WTC11 (cell line): ENCODE measurements around the gene LAMP1. TPM values are rescaled to one million over a fixed set of nuclear protein-coding genes. Genes with fewer than 3 reads are reported as not detected.

ENCODE experiments used
- ATAC-seq: fragments of 200-7000 bp; cut with Tn5 transposase; 2 replicates; pipeline ENCODE4 v1.10.0; 2021; ENCODE audit warnings: mild to moderate bottlenecking, moderate library complexity
- Bru-seq: library from RNA; stranded (reverse); fragments of 400-500 nt; gene quantifications from one replicate; lab custom pipeline; 2021; lab: Mats Ljungman, UMichigan
- CTCF ChIA-PET: fragments of 300-600 bp; sonication (Branson Sonifier 250); formaldehyde crosslinking; loops from one replicate; lab custom pipeline; 2021; ENCODE audit warnings: antibody characterized with exemption; lab: Charles Lee
- POLR2A ChIA-PET: fragments of 350-600 bp; sonication (Branson Sonifier 250); formaldehyde crosslinking; loops from one replicate; lab custom pipeline; 2021; ENCODE audit warnings: antibody characterized with exemption; lab: Charles Lee
- DNase-seq: peaks from one replicate; pipeline ENCODE4 v3.0.0; 2021; ENCODE audit warnings: low spot score
- H3K27ac Mint-ChIP-seq: 2 replicates; pipeline ENCODE4 v1.8.0; 2021; ENCODE audit warnings: mixed read lengths
- H3K27me3 Mint-ChIP-seq: 2 replicates; pipeline ENCODE4 v1.8.0; 2021; ENCODE audit warnings: low read depth, mild to moderate bottlenecking, moderate library complexity, mixed read lengths
- H3K36me3 Mint-ChIP-seq: 2 replicates; pipeline ENCODE4 v1.8.0; 2021; ENCODE audit warnings: mixed read lengths
- H3K4me1 Mint-ChIP-seq: 2 replicates; pipeline ENCODE4 v1.8.0; 2022; ENCODE audit warnings: mixed read lengths
- H3K4me3 Mint-ChIP-seq: 2 replicates; pipeline ENCODE4 v1.8.0; 2021; ENCODE audit warnings: mild to moderate bottlenecking, moderate library complexity, mixed read lengths
- H3K9me3 Mint-ChIP-seq: 2 replicates; pipeline ENCODE4 v1.8.0; 2021; ENCODE audit warnings: mixed read lengths
- ATF1 ChIP-seq: sonication (generic); formaldehyde crosslinking; IDR thresholded peaks from 2 replicates; pipeline ENCODE4 v1.8.1; 2023; ENCODE audit warnings: mild to moderate bottlenecking, moderate library complexity, missing genetic modification reagents
- ATF6 ChIP-seq: sonication (generic); formaldehyde crosslinking; IDR thresholded peaks from 2 replicates; pipeline ENCODE4 v1.8.1; 2023; ENCODE audit warnings: mild to moderate bottlenecking, missing genetic modification reagents
- CBFB ChIP-seq: sonication (generic); formaldehyde crosslinking; IDR thresholded peaks from 2 replicates; pipeline ENCODE4 v1.8.1; 2022; ENCODE audit warnings: mild to moderate bottlenecking, low read depth, missing genetic modification reagents
- CREB1 ChIP-seq: sonication (generic); formaldehyde crosslinking; IDR thresholded peaks from 2 replicates; pipeline ENCODE4 v1.8.0; 2023; ENCODE audit warnings: mild to moderate bottlenecking, missing genetic modification reagents
- E2F5 ChIP-seq: sonication (generic); formaldehyde crosslinking; IDR thresholded peaks from 2 replicates; pipeline ENCODE4 v1.8.1; 2022; ENCODE audit warnings: mild to moderate bottlenecking, moderate library complexity, missing genetic modification reagents
- EMX1 ChIP-seq: fragments of 250-450 bp; sonication (Bioruptor Pico); IDR thresholded peaks from 2 replicates; pipeline ENCODE4 v1.8.0; 2021; ENCODE audit warnings: mild to moderate bottlenecking
- ESRRA ChIP-seq: sonication (generic); formaldehyde crosslinking; IDR thresholded peaks from 2 replicates; pipeline ENCODE4 v1.8.1; 2022; ENCODE audit warnings: mild to moderate bottlenecking, missing genetic modification reagents, borderline replicate concordance
- ETV6 ChIP-seq: sonication (generic); formaldehyde crosslinking; IDR thresholded peaks from 2 replicates; pipeline ENCODE4 v1.8.1; 2022; ENCODE audit warnings: mild to moderate bottlenecking, missing genetic modification reagents
- FOXJ3 ChIP-seq: sonication (generic); formaldehyde crosslinking; IDR thresholded peaks from 2 replicates; pipeline ENCODE4 v1.9.0; 2021; ENCODE audit warnings: missing genetic modification reagents, mild to moderate bottlenecking, borderline replicate concordance
- GTF2I ChIP-seq: fragments of 250-450 bp; sonication (Bioruptor Pico); conservative IDR thresholded peaks from 2 replicates; pipeline ENCODE4 v1.4.0; 2021; ENCODE audit warnings: mild to moderate bottlenecking
- JAZF1 ChIP-seq: fragments of 250-450 bp; sonication (Bioruptor Pico); IDR thresholded peaks from 2 replicates; pipeline ENCODE4 v1.9.0; 2021; ENCODE audit warnings: moderate library complexity, mild to moderate bottlenecking, inconsistent platforms
- JUN ChIP-seq: sonication (generic); formaldehyde crosslinking; IDR thresholded peaks from 2 replicates; pipeline ENCODE4 v1.8.0; 2023; ENCODE audit warnings: mild to moderate bottlenecking, missing genetic modification reagents
- MAX ChIP-seq: sonication (generic); formaldehyde crosslinking; IDR thresholded peaks from 2 replicates; pipeline ENCODE4 v1.8.0; 2022; ENCODE audit warnings: mild to moderate bottlenecking, missing genetic modification reagents
- NFATC4 ChIP-seq: fragments of 250-450 bp; sonication (Bioruptor Pico); IDR thresholded peaks from 2 replicates; pipeline ENCODE4 v1.9.0; 2021; ENCODE audit warnings: mild to moderate bottlenecking
- NR2C2 ChIP-seq: sonication (generic); formaldehyde crosslinking; IDR thresholded peaks from 2 replicates; pipeline ENCODE4 v1.8.0; 2022; ENCODE audit warnings: mild to moderate bottlenecking, missing genetic modification reagents
- RELA ChIP-seq: sonication (generic); formaldehyde crosslinking; IDR thresholded peaks from 2 replicates; pipeline ENCODE4 v1.8.1; 2022; ENCODE audit warnings: missing genetic modification reagents, mild to moderate bottlenecking, borderline replicate concordance
- TCF7 ChIP-seq: sonication (generic); formaldehyde crosslinking; IDR thresholded peaks from 2 replicates; pipeline ENCODE4 v1.8.0; 2022; ENCODE audit warnings: mild to moderate bottlenecking, low read depth, missing genetic modification reagents, moderate library complexity
- TEAD4 ChIP-seq: sonication (generic); formaldehyde crosslinking; IDR thresholded peaks from 2 replicates; pipeline ENCODE4 v1.8.0; 2022; ENCODE audit warnings: mild to moderate bottlenecking, missing genetic modification reagents
- ZBTB21 ChIP-seq: sonication (generic); formaldehyde crosslinking; IDR thresholded peaks from 2 replicates; pipeline ENCODE4 v1.8.1; 2023; ENCODE audit warnings: mild to moderate bottlenecking, missing genetic modification reagents, borderline replicate concordance
- ZNF121 ChIP-seq: sonication (generic); formaldehyde crosslinking; IDR thresholded peaks from 2 replicates; pipeline ENCODE4 v1.8.0; 2023; ENCODE audit warnings: missing genetic modification reagents
- ZNF232 ChIP-seq: sonication (generic); formaldehyde crosslinking; IDR thresholded peaks from 2 replicates; pipeline ENCODE4 v1.8.0; 2022; ENCODE audit warnings: mild to moderate bottlenecking, missing genetic modification reagents
- ZNF317 ChIP-seq: sonication (generic); formaldehyde crosslinking; IDR thresholded peaks from 2 replicates; pipeline ENCODE4 v1.8.1; 2023; ENCODE audit warnings: low read depth, mild to moderate bottlenecking, moderate library complexity, missing genetic modification reagents, borderline replicate concordance
- ZNF396 ChIP-seq: fragments of 250-450 bp; sonication (Bioruptor Pico); IDR thresholded peaks from 2 replicates; pipeline ENCODE4 v1.8.0; 2021; ENCODE audit warnings: mild to moderate bottlenecking, moderate library complexity, borderline replicate concordance
- ZNF671 ChIP-seq: fragments of 250-450 bp; sonication (Bioruptor Pico); IDR thresholded peaks from 2 replicates; pipeline ENCODE4 v1.8.0; 2021; ENCODE audit warnings: mild to moderate bottlenecking
- long read RNA-seq, 3 experiments: library from RNA in 1 of 3; library from capped mRNA in 1 of 3; library from polyadenylated mRNA in 1 of 3; unstranded in 2 of 3; stranded (forward) in 1 of 3; transcript quantifications; one replicate each; pipeline ENCODE4 v2.0.0, GENCODE V29; 2021
- total RNA-seq: library from RNA; stranded (reverse); gene quantifications from 3 replicates; pipeline ENCODE4 v1.2.3, GENCODE V29; 2021
- TF ChIP-seq, protein P1 (sequence below): fragments of 250-450 bp; sonication (Bioruptor Pico); conservative IDR thresholded peaks from 2 replicates; pipeline ENCODE4 v1.9.0; 2021; ENCODE audit warnings: mild to moderate bottlenecking
- TF ChIP-seq, protein P2 (sequence below): sonication (generic); formaldehyde crosslinking; IDR thresholded peaks from 2 replicates; pipeline ENCODE4 v1.8.1; 2023; ENCODE audit warnings: mild to moderate bottlenecking, moderate library complexity, missing genetic modification reagents
- TF ChIP-seq, protein P3 (sequence below): fragments of 250-450 bp; sonication (Bioruptor Pico); IDR thresholded peaks from 2 replicates; pipeline ENCODE4 v1.9.0; 2021; ENCODE audit warnings: mild to moderate bottlenecking, borderline replicate concordance

The LAMP1 gene
- total RNA-seq: 135 to 150 TPM (median 140 TPM) in 3 replicates
- percentile 67 among the genes with signal in this experiment for Bru-seq, nascent RNA
- long read RNA-seq, experiment 1, transcript LAMP1-201 (9 exons, 2,699 nt): major isoform, 448 of 535 reads
- long read RNA-seq, experiment 1, partial matches to known transcripts: 45 of 535 reads
- long read RNA-seq, experiment 1, other reads (novel, unspliced or antisense): 42 of 535 reads
- long read RNA-seq, experiment 2, transcript LAMP1-201 (9 exons, 2,699 nt): major isoform, 144 of 252 reads
- long read RNA-seq, experiment 2, partial matches to known transcripts: 89 of 252 reads
- long read RNA-seq, experiment 2, other reads (novel, unspliced or antisense): 19 of 252 reads
- long read RNA-seq, experiment 3, partial matches to known transcripts: 0 of 21 reads
- long read RNA-seq, experiment 3, other reads (novel, unspliced or antisense): 21 of 21 reads

GRCh38 chr13:113296823-113297369, at the start of gene LAMP1:
Gene LAMP1, plus strand, starts transcription at chr13:113297239. Its CDS starts 196 bp downstream, at chr13:113297435.
- Mint-ChIP-seq H3K4me1 (peaks cover 25% of the 10 kb centered on the region), H3K4me3 (peak within 1 kb of the TSS; percentile 94), H3K36me3 (no peaks in the 10 kb centered on the region; the same call in 1 of the 2 replicates), H3K9me3 (no peaks in the 10 kb centered on the region), H3K27ac (peak within 1 kb of the TSS; percentile 99), H3K27me3 (peaks cover 28% of the 10 kb centered on the region)
- DNase-seq (peak; percentile 98), ATAC-seq (peak; percentile 81)
- ChIA-PET CTCF (no interaction called here), POLR2A (no interaction called here)
- TF ChIP-seq ZNF396 (no peak), RELA (CRISPR knock-in tag) (peak; percentile 98), NFATC4 (CRISPR knock-in tag) (no peak), ATF6 (CRISPR knock-in tag) (no peak), EMX1 (CRISPR knock-in tag) (0 out of 2 replicates have a peak, but pooled peaks have one; percentile 49), CBFB (CRISPR knock-in tag) (peak; percentile 99), NR2C2 (CRISPR knock-in tag) (peak; percentile 91), GTF2I (no peak), E2F5 (CRISPR knock-in tag) (peak; percentile 99), ETV6 (CRISPR knock-in tag) (peak; percentile 100), ATF1 (CRISPR knock-in tag) (peak; percentile 95), JAZF1 (CRISPR knock-in tag) (no peak), ZBTB21 (CRISPR knock-in tag) (peak; percentile 93), ZNF671 (CRISPR knock-in tag) (no peak), ZNF317 (peak; percentile 84), ZNF121 (CRISPR knock-in tag) (peak; percentile 83; the same call in 1 of the 2 replicates), CREB1 (CRISPR knock-in tag) (peak; percentile 91), MAX (peak; percentile 98), ZNF232 (CRISPR knock-in tag) (peak; percentile 96), FOXJ3 (CRISPR knock-in tag) (no peak), JUN (CRISPR knock-in tag) (peak; percentile 95), ESRRA (CRISPR knock-in tag) (peak; percentile 99), TCF7 (peak; percentile 99), TEAD4 (CRISPR knock-in tag) (peak; percentile 97)
- TF ChIP-seq, protein P1, sequence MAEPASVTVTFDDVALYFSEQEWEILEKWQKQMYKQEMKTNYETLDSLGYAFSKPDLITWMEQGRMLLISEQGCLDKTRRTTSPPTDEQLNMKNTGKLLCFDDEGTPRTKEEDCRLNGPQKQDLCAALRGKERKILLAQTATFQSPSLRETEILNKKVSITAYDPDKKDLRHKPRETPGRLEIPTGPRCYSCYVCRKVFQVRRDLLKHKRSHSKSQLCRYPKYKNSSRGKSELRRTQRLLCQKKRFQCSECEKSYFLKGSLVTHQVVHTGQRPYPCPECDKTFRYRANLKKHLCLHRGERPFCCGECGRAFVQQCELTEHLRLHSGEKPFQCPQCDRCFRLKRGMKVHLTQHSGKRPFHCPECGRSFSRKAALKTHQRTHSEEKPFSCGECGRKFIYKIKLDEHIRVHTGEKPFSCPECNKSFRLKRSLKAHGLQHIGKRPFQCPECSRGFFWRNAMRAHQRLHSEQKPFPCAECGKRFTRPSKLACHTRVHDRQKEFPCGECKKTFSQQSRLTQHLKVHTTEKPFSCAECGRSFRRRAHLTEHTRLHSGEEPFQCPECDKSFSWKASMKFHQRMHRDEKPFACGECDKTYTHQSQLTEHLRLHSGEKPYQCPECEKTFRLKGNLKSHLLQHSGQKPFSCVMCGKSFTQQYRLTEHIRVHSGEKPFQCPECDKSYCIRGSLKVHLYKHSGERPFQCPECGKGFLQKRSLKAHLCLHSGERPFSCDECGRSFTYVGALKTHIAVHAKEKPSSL: no peak
- TF ChIP-seq, protein P2, sequence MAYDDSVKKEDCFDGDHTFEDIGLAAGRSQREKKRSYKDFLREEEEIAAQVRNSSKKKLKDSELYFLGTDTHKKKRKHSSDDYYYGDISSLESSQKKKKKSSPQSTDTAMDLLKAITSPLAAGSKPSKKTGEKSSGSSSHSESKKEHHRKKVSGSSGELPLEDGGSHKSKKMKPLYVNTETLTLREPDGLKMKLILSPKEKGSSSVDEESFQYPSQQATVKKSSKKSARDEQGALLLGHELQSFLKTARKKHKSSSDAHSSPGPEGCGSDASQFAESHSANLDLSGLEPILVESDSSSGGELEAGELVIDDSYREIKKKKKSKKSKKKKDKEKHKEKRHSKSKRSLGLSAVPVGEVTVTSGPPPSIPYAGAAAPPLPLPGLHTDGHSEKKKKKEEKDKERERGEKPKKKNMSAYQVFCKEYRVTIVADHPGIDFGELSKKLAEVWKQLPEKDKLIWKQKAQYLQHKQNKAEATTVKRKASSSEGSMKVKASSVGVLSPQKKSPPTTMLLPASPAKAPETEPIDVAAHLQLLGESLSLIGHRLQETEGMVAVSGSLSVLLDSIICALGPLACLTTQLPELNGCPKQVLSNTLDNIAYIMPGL (CRISPR knock-in tag): peak; percentile 88
- TF ChIP-seq, protein P3, sequence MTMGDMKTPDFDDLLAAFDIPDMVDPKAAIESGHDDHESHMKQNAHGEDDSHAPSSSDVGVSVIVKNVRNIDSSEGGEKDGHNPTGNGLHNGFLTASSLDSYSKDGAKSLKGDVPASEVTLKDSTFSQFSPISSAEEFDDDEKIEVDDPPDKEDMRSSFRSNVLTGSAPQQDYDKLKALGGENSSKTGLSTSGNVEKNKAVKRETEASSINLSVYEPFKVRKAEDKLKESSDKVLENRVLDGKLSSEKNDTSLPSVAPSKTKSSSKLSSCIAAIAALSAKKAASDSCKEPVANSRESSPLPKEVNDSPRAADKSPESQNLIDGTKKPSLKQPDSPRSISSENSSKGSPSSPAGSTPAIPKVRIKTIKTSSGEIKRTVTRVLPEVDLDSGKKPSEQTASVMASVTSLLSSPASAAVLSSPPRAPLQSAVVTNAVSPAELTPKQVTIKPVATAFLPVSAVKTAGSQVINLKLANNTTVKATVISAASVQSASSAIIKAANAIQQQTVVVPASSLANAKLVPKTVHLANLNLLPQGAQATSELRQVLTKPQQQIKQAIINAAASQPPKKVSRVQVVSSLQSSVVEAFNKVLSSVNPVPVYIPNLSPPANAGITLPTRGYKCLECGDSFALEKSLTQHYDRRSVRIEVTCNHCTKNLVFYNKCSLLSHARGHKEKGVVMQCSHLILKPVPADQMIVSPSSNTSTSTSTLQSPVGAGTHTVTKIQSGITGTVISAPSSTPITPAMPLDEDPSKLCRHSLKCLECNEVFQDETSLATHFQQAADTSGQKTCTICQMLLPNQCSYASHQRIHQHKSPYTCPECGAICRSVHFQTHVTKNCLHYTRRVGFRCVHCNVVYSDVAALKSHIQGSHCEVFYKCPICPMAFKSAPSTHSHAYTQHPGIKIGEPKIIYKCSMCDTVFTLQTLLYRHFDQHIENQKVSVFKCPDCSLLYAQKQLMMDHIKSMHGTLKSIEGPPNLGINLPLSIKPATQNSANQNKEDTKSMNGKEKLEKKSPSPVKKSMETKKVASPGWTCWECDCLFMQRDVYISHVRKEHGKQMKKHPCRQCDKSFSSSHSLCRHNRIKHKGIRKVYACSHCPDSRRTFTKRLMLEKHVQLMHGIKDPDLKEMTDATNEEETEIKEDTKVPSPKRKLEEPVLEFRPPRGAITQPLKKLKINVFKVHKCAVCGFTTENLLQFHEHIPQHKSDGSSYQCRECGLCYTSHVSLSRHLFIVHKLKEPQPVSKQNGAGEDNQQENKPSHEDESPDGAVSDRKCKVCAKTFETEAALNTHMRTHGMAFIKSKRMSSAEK (CRISPR knock-in tag): no peak
